Measurements from ENCODE around the gene DNTT. TPM values are rescaled to one million over a fixed set of nuclear protein-coding genes. Genes with fewer than 3 reads are reported as not detected.

DNTT gene
- total RNA-seq, 2 donors from 2014 or later: not detected

DNA sequence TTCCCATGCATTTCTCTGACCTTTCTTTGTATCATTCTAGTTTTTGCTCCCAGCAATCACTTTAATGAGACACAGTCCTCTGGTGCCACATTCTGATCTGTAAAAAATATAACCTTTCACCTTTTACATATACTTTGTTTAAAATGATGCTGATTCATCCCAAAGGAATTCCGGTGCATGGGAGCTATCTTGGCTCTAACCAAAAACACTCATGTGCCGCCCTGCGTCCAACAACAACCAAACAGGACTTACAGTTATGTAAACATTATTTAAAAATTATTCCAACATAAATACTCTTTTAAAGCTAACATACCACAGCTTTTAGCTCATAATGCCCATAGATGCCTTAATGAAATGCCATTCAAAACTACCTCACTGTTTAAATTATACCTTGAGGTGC lies 62.3 kb downstream of the DNTT start:
- intact Hi-C loops (cut with DNase I): no loop called here
- no peak for DNase-seq (ENCODE audit: low spot score)

DNA sequence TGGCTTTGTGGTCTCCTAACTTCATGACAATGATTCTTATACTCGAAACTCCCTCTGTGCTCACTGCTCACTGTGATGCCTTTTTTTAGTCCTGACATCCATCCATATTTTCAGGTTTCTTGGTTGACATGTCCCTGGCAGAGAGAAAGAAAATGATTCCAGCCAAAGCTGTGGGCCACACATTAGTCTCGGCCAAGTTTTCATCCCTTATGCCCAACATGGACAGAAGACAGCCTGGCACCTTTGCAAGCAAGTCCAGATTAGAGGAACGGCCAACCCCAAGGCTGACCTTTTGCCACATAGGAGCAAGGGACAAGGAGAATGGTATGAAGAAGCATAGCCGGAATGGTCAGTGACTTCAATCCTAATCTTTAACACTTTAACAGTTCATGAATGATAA lies 63.2 kb downstream of the DNTT start:
- intact Hi-C loops (cut with DNase I): no loop called here
- DNase-seq (ENCODE audit: low spot score): no peak

- intact Hi-C loops (cut with DNase I): no loop called here
- DNase-seq (ENCODE audit: low spot score): no peak
Observed at GRCh38 chr10:96368971-96369370, 64.7 kb downstream of the DNTT start.

- intact Hi-C loops (cut with DNase I): no loop called here
- no peak for DNase-seq (ENCODE audit: low spot score)
Observed at GRCh38 chr10:96369890-96370583, 65.8 kb downstream of the DNTT start.

DNA sequence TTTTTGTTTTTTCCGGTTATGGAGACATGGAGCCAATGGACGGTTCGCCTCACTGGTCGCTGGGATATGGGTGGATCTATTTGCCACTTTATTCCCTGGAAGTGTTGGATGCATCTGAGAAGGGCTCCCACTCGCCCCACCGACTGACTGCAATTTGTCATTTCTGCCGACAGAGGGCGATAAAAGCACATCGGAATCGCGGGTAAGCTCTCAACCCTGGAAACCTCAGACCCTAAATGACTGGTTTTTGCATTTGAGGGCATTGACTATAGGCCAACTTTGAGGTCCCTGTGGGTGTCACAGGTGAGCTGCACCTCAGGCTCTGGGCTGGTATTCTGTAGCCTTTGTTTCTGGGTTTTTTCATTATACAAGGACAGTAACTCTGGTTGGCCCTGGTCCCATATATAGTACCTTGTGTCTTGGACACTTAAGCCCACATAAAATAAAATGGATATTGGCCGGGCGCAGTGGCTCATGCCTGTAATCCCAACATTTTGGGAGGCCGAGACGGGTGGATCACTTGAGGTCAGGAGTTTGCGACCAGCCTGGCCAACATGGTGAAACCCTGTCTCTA lies 66.4 kb downstream of the DNTT start:
- intact Hi-C loops (cut with DNase I): no loop called here

DNA sequence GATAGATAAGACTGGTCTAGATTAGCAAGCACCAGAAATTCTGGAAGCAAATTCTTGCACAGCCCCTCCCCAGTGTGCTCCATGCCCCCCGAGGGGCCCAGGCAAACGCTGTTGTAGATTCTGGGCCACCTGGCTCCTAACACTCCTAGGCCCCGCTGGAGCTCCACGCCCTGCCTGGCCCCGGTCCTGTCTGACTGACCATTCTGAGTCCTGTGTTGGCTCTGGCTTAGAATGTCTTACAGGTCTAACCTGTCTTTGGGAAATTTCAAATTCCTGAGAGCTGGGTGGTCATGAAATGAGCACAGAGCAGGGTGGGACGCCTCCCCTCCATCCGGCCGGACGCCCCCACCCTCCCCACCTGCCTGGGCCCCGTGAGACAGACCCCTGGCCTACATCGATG lies 67.1 kb downstream of the DNTT start:
- intact Hi-C loops (cut with DNase I): no loop called here
- no peak for DNase-seq (ENCODE audit: low spot score)

More for the DNA sequence above, 66.4 kb downstream of the DNTT start:
- no peak for DNase-seq (ENCODE audit: low spot score)

DNA sequence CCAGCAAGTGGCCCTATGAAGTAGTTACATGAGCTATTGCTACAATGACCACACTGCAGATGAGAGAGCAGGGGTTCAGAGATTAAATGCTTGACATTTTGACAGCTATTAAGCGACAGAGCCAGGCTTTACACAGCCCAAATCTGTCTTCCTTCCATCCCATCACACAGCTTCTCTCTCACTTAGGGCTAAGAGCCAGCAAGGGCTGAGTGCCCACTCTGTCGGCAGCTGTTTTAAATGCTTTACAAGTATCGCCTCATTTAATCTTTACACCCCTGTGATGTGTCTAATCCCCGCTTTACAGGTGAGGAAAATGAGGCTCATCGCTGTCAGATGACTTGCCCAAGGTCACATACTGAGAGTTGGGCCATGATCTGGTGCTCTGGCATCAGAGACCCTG lies 69.8 kb downstream of the DNTT start:
- intact Hi-C loops (cut with DNase I): no loop called here
- DNase-seq (ENCODE audit: low spot score): no peak

GRCh38 chr10:96374639-96374984 lies 70.4 kb downstream of the DNTT start:
- peak; percentile 68 for DNase-seq (ENCODE audit: low spot score)
- intact Hi-C loops (cut with DNase I): no loop called here

DNA sequence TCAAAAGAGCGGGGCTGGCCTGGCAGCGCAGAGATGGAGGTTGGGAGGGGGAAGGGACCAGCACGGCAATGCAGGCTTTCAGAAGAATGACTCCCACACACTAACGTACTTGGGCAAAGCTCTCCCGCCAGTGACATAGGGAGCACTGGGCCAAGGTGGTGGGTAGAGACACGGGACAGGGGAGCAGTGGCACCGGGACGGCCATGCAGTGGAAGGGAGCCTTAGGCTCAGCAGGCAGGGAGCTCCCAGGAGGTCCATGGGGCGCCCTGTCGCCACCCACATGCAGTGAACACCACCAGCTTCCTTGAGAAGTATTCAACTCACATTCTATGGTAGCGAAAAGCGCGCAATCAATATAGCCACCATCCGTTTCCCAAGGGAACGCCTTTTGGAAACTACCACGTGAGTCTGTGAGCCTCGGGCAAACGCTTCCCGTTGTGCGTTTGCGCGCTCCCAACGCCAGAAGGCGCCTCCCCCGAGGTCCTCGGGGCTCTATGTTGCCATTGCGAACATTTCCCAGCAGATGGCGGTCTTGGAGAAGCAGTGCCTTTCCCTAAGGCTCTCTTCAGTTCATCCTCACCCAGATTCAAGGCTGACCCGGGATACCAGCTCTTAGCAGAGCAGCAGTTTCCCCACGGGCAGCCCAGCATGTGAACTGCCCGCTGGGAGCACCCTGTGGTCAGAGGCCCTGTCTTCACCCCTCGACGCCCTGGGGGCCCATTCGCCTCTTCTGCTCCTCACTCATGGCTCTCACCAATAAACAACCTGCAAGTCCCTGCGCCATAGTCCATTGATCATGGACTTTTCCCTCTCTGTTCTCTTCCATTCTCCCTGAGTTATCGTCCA lies 71.0 kb downstream of the DNTT start:
- DNase-seq (ENCODE audit: low spot score): peak; percentile 96
- intact Hi-C loops (cut with DNase I): no loop called here

- intact Hi-C loops (cut with DNase I): no loop called here
- DNase-seq (ENCODE audit: low spot score): no peak
Observed at GRCh38 chr10:96376483-96376882, 72.2 kb downstream of the DNTT start.

- intact Hi-C loops (cut with DNase I): no loop called here
- peak; percentile 81 for DNase-seq (ENCODE audit: low spot score)
Observed at GRCh38 chr10:96377816-96378294, 73.6 kb downstream of the DNTT start.

DNA sequence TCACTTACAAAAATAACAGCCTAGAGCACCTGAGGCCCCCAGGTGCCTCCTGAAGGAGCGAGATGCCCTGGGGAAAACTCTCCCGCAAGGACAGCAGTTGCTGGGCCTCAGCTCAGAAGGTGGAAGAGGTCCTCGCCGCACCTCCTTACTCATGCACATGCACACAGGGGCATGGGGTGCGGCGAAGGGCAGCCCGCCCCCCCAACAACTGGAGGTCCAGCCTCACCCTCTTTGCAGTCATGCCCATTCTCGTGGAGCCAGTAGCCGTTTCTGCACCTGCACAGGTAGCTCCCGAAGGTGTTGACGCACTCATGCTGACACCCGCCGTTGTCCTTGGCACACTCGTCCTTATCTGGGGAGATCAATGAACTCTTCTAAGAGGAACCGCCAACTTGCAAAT lies 74.5 kb downstream of the DNTT start:
- intact Hi-C loops (cut with DNase I): no loop called here
- DNase-seq (ENCODE audit: low spot score): peak; percentile 40

GRCh38 chr10:96379758-96380157 lies 75.5 kb downstream of the DNTT start:
- intact Hi-C loops (cut with DNase I): loop anchor here in 1 of 2 donors (10.0 kb wide), 1 partner anchor 135 kb away; the partner anchor contains the start of gene TLL2
- peak; percentile 68 for DNase-seq (ENCODE audit: low spot score)

- intact Hi-C loops (cut with DNase I): loop anchor here in 1 of 2 donors (10.0 kb wide), 1 partner anchor 134 kb away; the partner anchor contains the start of gene TLL2
- DNase-seq (ENCODE audit: low spot score): peak; percentile 53
Observed at GRCh38 chr10:96380821-96381220, 76.6 kb downstream of the DNTT start.

GRCh38 chr10:96384506-96384905 lies 80.3 kb downstream of the DNTT start:
- intact Hi-C loops (cut with DNase I): loop anchor here in 1 of 2 donors (10.0 kb wide), 1 partner anchor 130 kb away; the partner anchor contains the start of gene TLL2

GRCh38 chr10:96387161-96387560 lies 82.9 kb downstream of the DNTT start:
- intact Hi-C loops (cut with DNase I): loop anchor here in 1 of 2 donors (10.0 kb wide), 1 partner anchor 128 kb away; the partner anchor contains the start of gene TLL2
- no peak for DNase-seq (ENCODE audit: low spot score)

More at GRCh38 chr10:96384506-96384905, 80.3 kb downstream of the DNTT start:
- no peak for DNase-seq (ENCODE audit: low spot score)

DNA sequence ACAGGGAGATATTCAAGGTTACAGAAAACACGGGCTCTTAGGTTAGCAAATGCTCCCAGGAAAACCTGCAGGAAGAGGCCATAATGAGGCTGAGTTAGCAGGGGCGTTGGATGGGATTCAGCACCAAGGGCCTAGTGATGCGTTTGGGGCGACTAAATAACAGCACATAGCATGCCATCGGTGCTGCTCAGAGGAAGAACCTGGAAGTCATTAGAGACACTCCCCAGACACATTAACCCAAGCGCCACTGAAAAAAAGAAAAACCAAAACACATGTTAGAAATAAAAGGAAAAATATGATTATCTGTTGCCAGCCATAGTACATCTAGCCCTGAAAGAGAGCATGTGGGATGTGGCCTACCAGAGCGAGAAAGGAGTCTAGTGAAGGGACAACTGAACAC lies 83.4 kb downstream of the DNTT start:
- intact Hi-C loops (cut with DNase I): loop anchor here in 1 of 2 donors (10.0 kb wide), 1 partner anchor 127 kb away; the partner anchor contains the start of gene TLL2
- DNase-seq (ENCODE audit: low spot score): no peak
